Astrocyte (in vitro differentiated cells and primary cell): ENCODE data around the gene CNTNAP2. TPM values are rescaled to one million over a fixed set of nuclear protein-coding genes. Genes with fewer than 3 reads are reported as not detected.

Experiments
- DNase-seq: peaks from one replicate; pipeline ENCODE4 v3.0.0-alpha.2; 2010; ENCODE audit warnings: low read depth
- FAIRE-seq: peaks from 2 replicates; lab custom pipeline; 2011; peaks lifted over from hg19 to GRCh38; lab: Jason Lieb, UNC
- H2AFZ ChIP-seq: 2 replicates; pipeline ENCODE4 v1.6.0; 2012; ENCODE audit warnings: low read depth, low read length, inconsistent platforms
- H3K27ac ChIP-seq: 2 replicates; pipeline ENCODE4 v1.5.1; 2011; ENCODE audit warnings: low read depth, low read length, inconsistent platforms
- H3K27me3 ChIP-seq: 2 replicates; pipeline ENCODE4 v1.6.0; 2011; ENCODE audit warnings: low read length, inconsistent platforms; ENCODE audit not compliant: insufficient read depth
- H3K36me3 ChIP-seq: 2 replicates; pipeline ENCODE4 v1.5.1; 2011; ENCODE audit warnings: low read length, inconsistent platforms; ENCODE audit not compliant: insufficient read depth
- H3K4me1 ChIP-seq: 2 replicates; pipeline ENCODE4 v1.5.1; 2011; ENCODE audit warnings: low read length, inconsistent platforms; ENCODE audit not compliant: insufficient read depth
- H3K4me2 ChIP-seq: 2 replicates; pipeline ENCODE4 v1.6.0; 2012; ENCODE audit warnings: low read length, inconsistent platforms
- H3K4me3 ChIP-seq: 2 replicates; pipeline ENCODE4 v1.5.1; 2011; ENCODE audit warnings: low read depth, mild to moderate bottlenecking, low read length, inconsistent platforms; ENCODE audit not compliant: insufficient read depth
- H3K79me2 ChIP-seq: 2 replicates; pipeline ENCODE4 v1.6.0; 2012; ENCODE audit warnings: mild to moderate bottlenecking, low read length, inconsistent platforms; ENCODE audit not compliant: insufficient read depth
- H3K9ac ChIP-seq: 2 replicates; pipeline ENCODE4 v1.6.0; 2012; ENCODE audit warnings: mild to moderate bottlenecking, low read length, inconsistent platforms
- H3K9me3 ChIP-seq: 2 replicates; pipeline ENCODE4 v1.5.1; 2012; ENCODE audit warnings: low read depth, mild to moderate bottlenecking, low read length, inconsistent platforms; ENCODE audit not compliant: insufficient read depth
- H4K20me1 ChIP-seq: 2 replicates; pipeline ENCODE4 v1.6.0; 2012; ENCODE audit warnings: low read length, inconsistent platforms; ENCODE audit not compliant: insufficient read depth
- H3K27ac Mint-ChIP-seq: one replicate; pipeline ENCODE4 v1.8.0; 2021; ENCODE audit warnings: mild to moderate bottlenecking, mixed read lengths; ENCODE audit not compliant: unreplicated experiment
- H3K27me3 Mint-ChIP-seq: one replicate; pipeline ENCODE4 v1.8.0; 2021; ENCODE audit warnings: low read depth, mixed read lengths; ENCODE audit not compliant: unreplicated experiment
- H3K36me3 Mint-ChIP-seq: one replicate; pipeline ENCODE4 v1.8.0; 2021; ENCODE audit warnings: low read depth, mixed read lengths; ENCODE audit not compliant: unreplicated experiment
- H3K4me1 Mint-ChIP-seq: one replicate; pipeline ENCODE4 v1.8.0; 2021; ENCODE audit warnings: low read depth, mixed read lengths; ENCODE audit not compliant: unreplicated experiment
- H3K4me3 Mint-ChIP-seq: one replicate; pipeline ENCODE4 v1.8.0; 2021; ENCODE audit warnings: mild to moderate bottlenecking, moderate library complexity, mixed read lengths; ENCODE audit not compliant: unreplicated experiment
- H3K9me3 Mint-ChIP-seq: one replicate; pipeline ENCODE4 v1.8.0; 2021; ENCODE audit warnings: mild to moderate bottlenecking, mixed read lengths; ENCODE audit not compliant: unreplicated experiment
- EZH2 ChIP-seq: IDR thresholded peaks from 2 replicates; pipeline ENCODE4 v1.6.1; 2012; ENCODE audit warnings: mild to moderate bottlenecking, low read length, inconsistent platforms; ENCODE audit not compliant: insufficient read depth
- total RNA-seq: library from RNA; stranded (reverse); gene quantifications from 2 replicates; pipeline ENCODE4 v1.2.1, GENCODE V29; 2021
- TF ChIP-seq, protein P1 (sequence below): IDR thresholded peaks from 2 replicates; pipeline ENCODE4 v1.5.1; 2011; ENCODE audit warnings: low read depth, mild to moderate bottlenecking, inconsistent platforms, low read length, moderate library complexity; ENCODE audit not compliant: insufficient read depth

The CNTNAP2 gene
- total RNA-seq, 1 donor from 2014 or later = 20.0 TPM

DNA sequence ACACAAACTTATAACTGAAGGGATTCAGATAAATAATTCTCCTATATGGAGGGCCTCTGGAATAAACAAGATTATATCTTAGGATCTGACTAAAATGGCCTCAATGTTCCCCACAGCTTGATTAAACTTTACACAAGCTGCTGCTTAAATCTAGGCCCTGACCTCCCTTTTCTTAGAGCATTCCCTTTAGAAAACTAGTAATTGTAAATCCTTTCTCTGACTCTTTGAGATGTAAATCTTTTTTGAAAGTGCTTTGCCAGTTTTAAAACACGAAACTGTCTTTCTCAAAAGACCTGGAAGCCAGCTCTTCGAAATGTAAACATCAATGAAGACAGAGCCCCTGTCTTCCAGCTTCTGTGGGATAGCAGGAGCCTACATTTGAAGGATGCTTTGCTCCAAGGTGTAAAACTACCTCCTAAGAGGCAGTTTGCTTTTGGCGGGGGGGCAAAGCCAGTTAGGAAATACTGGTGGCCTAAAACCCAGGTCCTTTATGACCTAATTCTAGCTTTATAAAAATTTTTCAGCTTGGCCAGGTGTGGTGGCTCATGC lies 758.7 kb downstream of the CNTNAP2 start:
- Histone ChIP-seq H3K9ac (no peak overlapping the region), H3K9me3 (no peaks in the 10 kb centered on the region), H3K79me2 (no peaks in the 10 kb centered on the region), H2AFZ (no peak overlapping the region), H3K4me3 (no peak overlapping the region), H3K4me2 (no peak overlapping the region), H3K27me3 (no peaks in the 10 kb centered on the region), H3K27ac (no peak overlapping the region), H3K4me1 (no peaks in the 10 kb centered on the region), H4K20me1 (no peaks in the 10 kb centered on the region), H3K36me3 (no peaks in the 10 kb centered on the region)
- Mint-ChIP-seq H3K9me3 (no peaks in the 10 kb centered on the region), H3K4me1 (no peaks in the 10 kb centered on the region), H3K4me3 (no peak overlapping the region), H3K36me3 (no peaks in the 10 kb centered on the region), H3K27ac (no peak overlapping the region), H3K27me3 (no peaks in the 10 kb centered on the region)
- TF ChIP-seq, protein P1, sequence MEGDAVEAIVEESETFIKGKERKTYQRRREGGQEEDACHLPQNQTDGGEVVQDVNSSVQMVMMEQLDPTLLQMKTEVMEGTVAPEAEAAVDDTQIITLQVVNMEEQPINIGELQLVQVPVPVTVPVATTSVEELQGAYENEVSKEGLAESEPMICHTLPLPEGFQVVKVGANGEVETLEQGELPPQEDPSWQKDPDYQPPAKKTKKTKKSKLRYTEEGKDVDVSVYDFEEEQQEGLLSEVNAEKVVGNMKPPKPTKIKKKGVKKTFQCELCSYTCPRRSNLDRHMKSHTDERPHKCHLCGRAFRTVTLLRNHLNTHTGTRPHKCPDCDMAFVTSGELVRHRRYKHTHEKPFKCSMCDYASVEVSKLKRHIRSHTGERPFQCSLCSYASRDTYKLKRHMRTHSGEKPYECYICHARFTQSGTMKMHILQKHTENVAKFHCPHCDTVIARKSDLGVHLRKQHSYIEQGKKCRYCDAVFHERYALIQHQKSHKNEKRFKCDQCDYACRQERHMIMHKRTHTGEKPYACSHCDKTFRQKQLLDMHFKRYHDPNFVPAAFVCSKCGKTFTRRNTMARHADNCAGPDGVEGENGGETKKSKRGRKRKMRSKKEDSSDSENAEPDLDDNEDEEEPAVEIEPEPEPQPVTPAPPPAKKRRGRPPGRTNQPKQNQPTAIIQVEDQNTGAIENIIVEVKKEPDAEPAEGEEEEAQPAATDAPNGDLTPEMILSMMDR = no peak
- no peak for TF ChIP-seq EZH2
- DNase-seq (no peak), FAIRE-seq (no peak)

DNA sequence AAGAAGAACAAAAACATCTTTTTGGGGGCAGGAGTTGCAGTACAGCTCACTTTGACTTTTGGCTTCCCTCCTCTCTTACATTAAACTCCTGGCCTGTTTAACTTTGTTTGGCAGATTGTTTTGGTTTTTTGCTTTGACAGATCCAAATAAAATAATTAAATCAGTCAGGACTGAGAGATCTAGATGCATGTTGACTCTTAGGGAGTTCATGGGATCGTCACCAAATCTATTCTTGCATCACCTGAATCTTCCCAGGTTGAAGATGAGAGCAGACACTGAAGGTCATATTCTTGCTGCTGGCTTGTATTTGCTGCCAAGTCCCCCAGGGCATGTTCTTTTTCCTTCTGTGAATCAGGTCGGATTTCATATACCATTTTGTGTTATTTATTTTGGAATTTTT lies 759.4 kb downstream of the CNTNAP2 start:
- no peak overlapping the region for H3K4me3 ChIP-seq

DNA sequence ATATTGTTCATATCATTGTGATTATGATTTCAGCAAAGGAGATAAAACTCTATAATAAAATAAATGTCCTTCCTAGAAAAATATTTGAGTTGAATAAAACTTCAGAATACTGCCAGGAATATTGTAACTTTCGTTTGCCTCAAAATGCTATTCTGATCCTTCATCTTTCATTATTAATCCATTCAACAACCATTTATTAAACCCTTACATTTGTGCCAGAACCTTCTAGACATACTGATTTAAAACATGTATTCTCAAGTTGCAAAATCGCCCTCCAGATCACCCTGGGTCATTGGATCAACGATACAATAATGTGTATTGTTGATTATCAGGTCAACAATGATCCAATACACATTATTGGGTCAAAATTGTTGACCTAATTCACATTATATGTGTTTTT lies 759.8 kb downstream of the CNTNAP2 start:
- no peak for FAIRE-seq
- H3K9ac ChIP-seq = no peak overlapping the region

More for the DNA sequence above, 759.4 kb downstream of the CNTNAP2 start:
- H3K9me3 ChIP-seq = no peaks in the 10 kb centered on the region
- Mint-ChIP-seq H3K4me1 (no peaks in the 10 kb centered on the region), H3K4me3 (no peak overlapping the region), H3K27ac (no peak overlapping the region), H3K36me3 (no peaks in the 10 kb centered on the region), H3K9me3 (no peaks in the 10 kb centered on the region), H3K27me3 (no peaks in the 10 kb centered on the region)
- FAIRE-seq = no peak
- no peak overlapping the region for H3K4me2 ChIP-seq
- no peaks in the 10 kb centered on the region for H3K4me1 ChIP-seq
- H3K9ac ChIP-seq = no peak overlapping the region
- H2AFZ ChIP-seq = no peak overlapping the region
- no peak for TF ChIP-seq EZH2
- TF ChIP-seq, protein P1 = no peak
- H4K20me1 ChIP-seq = no peaks in the 10 kb centered on the region
- H3K27ac ChIP-seq = no peak overlapping the region
- no peak for DNase-seq
- no peaks in the 10 kb centered on the region for H3K27me3 ChIP-seq
- H3K79me2 ChIP-seq = no peaks in the 10 kb centered on the region
- no peaks in the 10 kb centered on the region for H3K36me3 ChIP-seq

More for the DNA sequence above, 759.8 kb downstream of the CNTNAP2 start:
- Histone ChIP-seq H3K27me3 (no peaks in the 10 kb centered on the region), H3K4me3 (no peak overlapping the region), H3K36me3 (no peaks in the 10 kb centered on the region), H3K27ac (no peak overlapping the region), H3K4me2 (no peak overlapping the region), H3K9me3 (no peaks in the 10 kb centered on the region), H4K20me1 (no peaks in the 10 kb centered on the region), H3K4me1 (no peaks in the 10 kb centered on the region), H3K79me2 (no peaks in the 10 kb centered on the region), H2AFZ (no peak overlapping the region)
- Mint-ChIP-seq H3K36me3 (no peaks in the 10 kb centered on the region), H3K27me3 (no peaks in the 10 kb centered on the region), H3K4me1 (no peaks in the 10 kb centered on the region), H3K4me3 (no peak overlapping the region), H3K9me3 (no peaks in the 10 kb centered on the region), H3K27ac (no peak overlapping the region)
- TF ChIP-seq EZH2 = no peak
- TF ChIP-seq, protein P1 = no peak
- DNase-seq = no peak
